NCI-H524 (cell line): Measurements from ENCODE around the gene PLOD1.
"Not testable (repeated sequence)": the region's sequence is repeated elsewhere in the genome, so short reads cannot be mapped to it uniquely, and the experiment has no call there.

Experiments used
- DNase-seq, 2 experiments: peaks; one replicate each; lab custom pipeline; 2025; lab: John Stamatoyannopoulos, UW

Gene PLOD1

GRCh38 chr1:12006167-12006921 lies 71.8 kb downstream of the PLOD1 start:
- no peak for DNase-seq

DNA sequence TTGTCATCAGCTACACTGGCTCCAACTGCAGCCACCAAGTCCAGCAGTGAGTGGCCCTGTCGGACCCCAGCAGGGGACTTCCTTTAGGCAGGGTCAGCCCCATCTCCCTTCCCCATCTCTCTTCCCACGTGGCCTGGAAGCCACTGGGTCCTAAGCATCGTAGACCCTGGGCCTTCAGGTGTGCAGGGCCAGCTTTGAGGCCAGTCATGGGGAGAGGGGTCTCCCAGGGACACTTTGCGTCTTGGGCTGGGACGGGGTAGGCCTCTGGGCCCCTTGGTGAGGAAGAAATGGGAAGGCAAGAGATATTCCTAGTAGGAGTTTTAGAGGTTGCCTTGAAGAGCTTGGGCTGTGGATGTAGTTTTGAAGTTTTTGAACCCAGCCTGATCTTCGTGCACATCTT lies 72.7 kb downstream of the PLOD1 start:
- no peak for DNase-seq

GRCh38 chr1:12008355-12008754 lies 73.8 kb downstream of the PLOD1 start:
- not testable (repeated sequence) for DNase-seq

DNA sequence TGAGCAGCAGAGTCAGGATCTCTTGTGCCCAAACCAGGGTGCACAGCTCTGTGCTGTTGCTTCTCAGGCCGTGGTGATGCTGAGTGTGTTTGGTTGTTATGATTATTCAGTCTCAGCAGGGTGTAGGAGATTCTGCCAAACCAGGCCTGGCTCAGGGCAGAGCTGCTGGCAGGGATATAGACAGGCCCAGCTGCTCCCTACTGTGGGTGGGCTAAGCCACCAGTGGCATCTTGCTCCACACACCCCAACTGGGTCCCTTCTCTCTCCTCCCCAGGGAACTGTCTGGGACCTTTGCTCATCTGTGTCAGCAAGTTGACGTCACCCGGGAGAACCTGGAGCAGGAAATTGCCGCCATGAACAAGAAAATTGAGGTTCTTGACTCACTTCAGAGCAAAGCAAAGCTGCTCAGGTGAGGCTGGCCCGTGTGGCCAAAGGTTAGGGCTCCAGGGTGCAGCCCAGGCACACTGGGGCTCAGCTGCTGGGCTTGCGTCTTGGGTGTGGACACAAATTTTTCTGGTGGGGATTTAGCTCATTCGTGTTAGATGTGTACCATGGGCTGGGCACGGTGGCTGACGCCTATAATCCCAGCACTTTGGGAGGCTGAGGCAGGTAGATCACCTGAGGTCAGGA lies 74.9 kb downstream of the PLOD1 start:
- DNase-seq: no peak

- DNase-seq: peak in 1 of 2 experiments; percentile 7
Measured at GRCh38 chr1:12010746-12011570, 76.4 kb downstream of the PLOD1 start.

DNA sequence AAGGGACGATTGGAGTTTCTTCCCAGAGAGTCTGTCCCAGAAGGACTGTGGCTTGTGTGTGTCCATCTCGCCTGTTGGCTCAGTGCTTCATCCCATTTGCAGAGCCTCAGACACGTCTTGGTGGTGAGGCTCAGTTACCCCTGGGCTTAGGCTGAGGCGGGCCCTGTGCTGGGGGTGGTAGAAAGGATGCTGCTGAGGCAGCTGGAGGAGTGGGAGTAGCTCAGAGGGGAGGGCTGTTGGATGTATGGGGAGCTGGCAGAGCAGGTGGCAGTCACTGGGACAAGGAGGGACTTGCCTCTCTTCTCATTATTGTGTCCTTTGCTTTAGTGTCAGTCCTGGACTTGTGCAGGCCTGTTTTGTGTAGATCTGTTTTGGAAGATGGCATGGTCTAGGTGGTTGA lies 77.5 kb downstream of the PLOD1 start:
- peak in 1 of 2 experiments; percentile 30 for DNase-seq

DNA sequence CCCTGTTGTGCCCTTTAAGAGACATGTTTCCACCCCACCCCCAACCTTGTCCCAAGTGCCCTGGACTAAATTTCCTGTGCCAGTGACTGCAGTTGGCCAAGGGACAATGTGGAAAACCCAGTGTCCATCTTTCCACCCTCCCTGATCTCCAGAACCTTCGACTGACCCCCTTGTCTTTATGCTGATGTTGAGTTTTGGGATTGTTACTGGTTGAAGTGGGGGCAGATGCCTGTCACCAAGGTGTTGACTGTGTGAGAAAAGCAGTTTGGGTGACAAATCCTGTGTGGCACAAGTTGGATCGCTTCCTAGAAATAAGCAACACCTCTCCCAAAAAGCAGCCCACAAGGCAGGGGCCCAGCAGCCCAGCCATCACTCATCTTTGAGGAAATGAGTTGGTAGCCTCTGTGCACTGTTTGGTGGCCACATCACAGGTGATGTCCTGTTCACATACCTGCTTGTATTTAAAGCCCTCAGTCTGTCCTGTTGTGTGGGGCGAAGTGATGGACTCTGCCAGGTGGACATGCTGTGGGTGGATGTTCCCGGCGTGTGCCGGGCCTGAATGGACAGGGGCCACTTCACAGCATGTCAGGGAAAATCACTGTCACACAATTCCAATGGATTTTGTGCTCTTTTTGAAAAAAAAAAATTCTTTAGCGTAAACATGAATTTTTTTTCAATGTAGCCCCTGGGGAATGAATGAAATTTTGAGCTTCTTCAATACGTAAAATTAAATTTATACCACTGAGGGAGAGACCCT lies 78.2 kb downstream of the PLOD1 start:
- no peak for DNase-seq

- DNase-seq: peak; percentile 86 to 94
Measured at GRCh38 chr1:12014141-12014991, 79.8 kb downstream of the PLOD1 start.

DNA sequence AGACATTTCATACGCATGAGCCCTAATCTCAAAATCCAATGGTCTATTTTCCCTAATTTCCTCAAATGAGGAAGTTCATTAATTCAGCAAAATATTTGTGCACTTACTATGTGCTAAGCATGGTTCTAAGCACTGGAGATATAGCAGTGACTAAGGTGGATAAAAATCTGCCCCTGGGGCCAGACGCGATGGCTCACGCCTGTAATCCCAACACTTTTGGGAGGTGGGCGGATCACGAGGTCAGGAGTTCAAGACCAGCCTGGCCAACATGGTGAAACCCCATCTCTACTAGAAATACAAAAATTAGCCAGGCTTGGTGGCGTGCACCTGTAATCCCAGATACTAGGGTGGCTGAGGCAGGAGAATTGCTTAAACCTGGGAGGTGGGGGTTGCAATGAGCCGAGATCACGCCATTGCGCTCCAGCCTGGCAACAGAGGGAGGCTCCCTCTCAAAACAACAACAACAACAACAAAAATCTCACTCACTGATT lies 80.5 kb downstream of the PLOD1 start:
- DNase-seq: no peak

DNA sequence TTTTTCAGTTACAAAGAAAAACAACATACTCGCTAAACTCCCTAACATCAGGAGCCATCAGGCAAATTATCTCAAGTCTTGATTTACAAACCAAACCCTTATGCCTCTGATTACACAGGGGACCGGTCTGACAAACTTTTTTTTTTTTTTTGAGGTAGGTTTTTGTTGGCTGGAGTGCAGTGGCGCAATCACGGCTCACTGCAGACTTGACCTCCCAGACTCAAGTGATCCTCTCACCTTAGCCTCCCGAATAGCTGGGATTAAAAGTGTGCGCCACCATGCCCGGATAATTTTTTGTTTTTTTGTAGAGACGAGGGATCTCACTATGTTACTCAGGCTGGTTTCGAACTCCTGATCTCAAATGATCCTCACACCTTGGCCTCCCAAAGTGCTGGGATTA lies 81.0 kb downstream of the PLOD1 start:
- DNase-seq: no peak

DNA sequence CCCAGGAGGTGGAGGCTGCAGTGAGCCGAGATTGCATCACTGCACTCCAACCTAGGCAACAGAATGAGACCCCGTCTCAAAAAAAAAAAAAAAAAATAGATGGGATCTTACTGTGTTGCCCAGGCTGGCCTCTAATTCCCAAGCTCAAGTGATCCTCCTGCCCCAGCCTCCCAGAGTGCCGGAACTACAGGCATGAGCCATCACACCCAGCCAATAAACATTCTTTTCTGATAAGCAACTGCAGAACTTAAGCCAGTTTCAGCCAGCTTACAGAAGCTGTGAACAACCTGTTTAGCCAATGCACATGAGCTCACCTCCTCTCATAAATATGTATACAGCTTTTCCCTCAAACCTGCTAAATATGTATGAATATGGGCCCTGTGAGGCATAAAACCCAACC lies 81.7 kb downstream of the PLOD1 start:
- no peak for DNase-seq

DNA sequence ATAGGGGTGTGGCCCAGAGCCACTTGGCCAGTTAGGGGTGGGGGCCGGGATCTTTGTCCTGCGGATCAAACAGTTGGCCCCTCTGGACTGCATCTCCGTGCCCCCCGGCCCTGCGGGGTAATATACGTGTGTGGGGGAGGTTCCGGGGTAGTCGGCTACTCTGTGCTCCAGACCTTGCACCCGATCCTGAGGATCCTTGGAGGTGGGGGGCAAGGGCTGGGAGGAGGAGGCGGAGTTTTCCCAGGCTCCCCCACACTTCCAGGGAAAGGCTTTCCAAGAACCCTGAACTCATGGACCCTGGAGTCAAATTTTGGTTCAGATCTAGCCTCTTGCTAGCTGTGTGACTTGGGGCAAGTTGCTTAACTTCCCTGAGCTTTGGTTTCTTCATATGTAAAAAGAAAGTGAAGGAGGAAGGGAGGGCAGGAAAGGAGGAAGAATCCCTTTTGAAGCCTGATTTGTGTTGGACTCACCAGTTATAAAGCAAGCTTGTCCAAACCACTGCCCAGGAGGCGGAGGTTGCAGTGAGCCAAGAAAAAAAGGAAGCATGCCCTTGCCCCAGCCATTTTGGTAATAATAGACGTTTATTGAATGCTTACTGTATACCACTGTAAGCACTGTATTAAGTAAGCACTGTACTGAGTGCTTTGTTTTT lies 85.5 kb downstream of the PLOD1 start:
- no peak for DNase-seq

GRCh38 chr1:12021616-12022015 lies 87.1 kb downstream of the PLOD1 start:
- no peak for DNase-seq

- no peak for DNase-seq
Measured at GRCh38 chr1:12022036-12022435, 87.5 kb downstream of the PLOD1 start.
